AG04450 (cell line): ENCODE measurements around the gene MLC1. TPM values are rescaled to one million over a fixed set of nuclear protein-coding genes. Genes with fewer than 3 reads are reported as not detected.

ENCODE experiments used
- CTCF ChIA-PET: fragments of 300-600, 350-600 bp; formaldehyde crosslinking; extraction: SDS; loops from one replicate; lab custom pipeline; 2022; ENCODE audit warnings: antibody characterized with exemption, inconsistent platforms; lab: Charles Lee
- POLR2A ChIA-PET: fragments of 350-600 bp; formaldehyde crosslinking; extraction: SDS; loops from one replicate; lab custom pipeline; 2021; ENCODE audit warnings: antibody characterized with exemption, inconsistent platforms; lab: Yijun Ruan, JAX
- DNase-seq: peaks from one replicate; pipeline ENCODE4 v3.0.0-alpha.2; 2011; ENCODE audit warnings: low read depth, low spot score
- H3K27ac ChIP-seq: one replicate; pipeline ENCODE4 v1.5.1; 2012; ENCODE audit warnings: low read depth, low read length, control low read depth
- H3K27me3 ChIP-seq: one replicate; pipeline ENCODE4 v1.6.0; 2012; ENCODE audit warnings: low read length; ENCODE audit not compliant: control insufficient read depth, insufficient read depth
- H3K4me3 ChIP-seq: 2 replicates; pipeline ENCODE4 v1.5.1; 2011; ENCODE audit warnings: mild to moderate bottlenecking, low read depth, low read length, control low read depth
- H3K9me3 ChIP-seq: 2 replicates; pipeline ENCODE4 v1.5.1; 2012; ENCODE audit warnings: low read length; ENCODE audit not compliant: control insufficient read depth, insufficient read depth
- polyA plus RNA-seq: library from polyadenylated mRNA; depleted of rRNA; stranded (reverse); fragments of >200 nt; gene quantifications from 2 replicates; pipeline ENCODE4 v1.2.3, GENCODE V29; 2011
- TF ChIP-seq, protein P1 (sequence below): IDR thresholded peaks from 2 replicates; pipeline ENCODE4 v1.5.1; 2011; ENCODE audit warnings: low read depth, low read length, control low read depth, inconsistent platforms

The MLC1 gene
- polyA plus RNA-seq, 1 experiment: 0.27 TPM

DNA sequence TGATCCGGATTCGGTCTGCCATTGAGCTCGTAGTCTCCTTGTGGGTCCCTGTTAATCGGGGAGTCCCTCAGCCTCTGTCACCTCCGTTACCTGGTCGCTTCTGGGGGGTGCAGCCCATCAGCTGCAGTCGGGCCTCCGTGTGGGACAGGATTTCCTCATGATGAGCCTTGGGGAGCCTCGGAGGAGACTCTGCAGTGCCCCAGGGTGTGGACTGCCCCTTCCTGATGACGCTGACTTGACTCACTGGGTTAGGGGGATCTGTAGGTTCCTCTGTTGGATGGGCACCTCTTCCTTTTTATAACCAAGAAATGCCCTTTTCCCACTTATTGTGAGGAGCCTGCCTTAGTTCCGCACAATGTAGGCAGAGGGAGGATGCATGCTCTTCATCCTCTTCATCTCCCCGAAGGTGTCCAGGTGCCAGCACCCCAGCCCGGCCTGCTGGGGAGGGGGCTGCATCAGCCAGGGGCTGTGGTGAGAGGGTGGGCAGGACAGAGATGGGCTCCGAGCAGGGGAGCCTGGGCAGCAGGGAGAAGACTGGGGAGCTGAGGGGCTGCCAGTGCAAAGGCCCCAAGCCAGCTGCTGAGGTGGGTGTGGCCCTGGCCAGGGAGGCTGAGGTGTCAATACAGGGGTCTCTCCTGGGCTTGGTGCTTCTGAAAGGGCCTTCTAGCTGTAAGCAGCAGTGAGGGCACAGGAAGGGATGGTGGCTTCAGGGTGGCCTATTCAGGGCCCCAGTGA, 13.6 kb downstream of the MLC1 start:
- Histone ChIP-seq H3K4me3 (no peak overlapping the region), H3K27me3 (no peaks in the 10 kb centered on the region), H3K9me3 (no peaks in the 10 kb centered on the region), H3K27ac (no peak overlapping the region)
- TF ChIP-seq, protein P1, sequence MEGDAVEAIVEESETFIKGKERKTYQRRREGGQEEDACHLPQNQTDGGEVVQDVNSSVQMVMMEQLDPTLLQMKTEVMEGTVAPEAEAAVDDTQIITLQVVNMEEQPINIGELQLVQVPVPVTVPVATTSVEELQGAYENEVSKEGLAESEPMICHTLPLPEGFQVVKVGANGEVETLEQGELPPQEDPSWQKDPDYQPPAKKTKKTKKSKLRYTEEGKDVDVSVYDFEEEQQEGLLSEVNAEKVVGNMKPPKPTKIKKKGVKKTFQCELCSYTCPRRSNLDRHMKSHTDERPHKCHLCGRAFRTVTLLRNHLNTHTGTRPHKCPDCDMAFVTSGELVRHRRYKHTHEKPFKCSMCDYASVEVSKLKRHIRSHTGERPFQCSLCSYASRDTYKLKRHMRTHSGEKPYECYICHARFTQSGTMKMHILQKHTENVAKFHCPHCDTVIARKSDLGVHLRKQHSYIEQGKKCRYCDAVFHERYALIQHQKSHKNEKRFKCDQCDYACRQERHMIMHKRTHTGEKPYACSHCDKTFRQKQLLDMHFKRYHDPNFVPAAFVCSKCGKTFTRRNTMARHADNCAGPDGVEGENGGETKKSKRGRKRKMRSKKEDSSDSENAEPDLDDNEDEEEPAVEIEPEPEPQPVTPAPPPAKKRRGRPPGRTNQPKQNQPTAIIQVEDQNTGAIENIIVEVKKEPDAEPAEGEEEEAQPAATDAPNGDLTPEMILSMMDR: no peak
- POLR2A ChIA-PET: no interaction called here
- CTCF ChIA-PET: no interaction called here
- DNase-seq: no peak

DNA sequence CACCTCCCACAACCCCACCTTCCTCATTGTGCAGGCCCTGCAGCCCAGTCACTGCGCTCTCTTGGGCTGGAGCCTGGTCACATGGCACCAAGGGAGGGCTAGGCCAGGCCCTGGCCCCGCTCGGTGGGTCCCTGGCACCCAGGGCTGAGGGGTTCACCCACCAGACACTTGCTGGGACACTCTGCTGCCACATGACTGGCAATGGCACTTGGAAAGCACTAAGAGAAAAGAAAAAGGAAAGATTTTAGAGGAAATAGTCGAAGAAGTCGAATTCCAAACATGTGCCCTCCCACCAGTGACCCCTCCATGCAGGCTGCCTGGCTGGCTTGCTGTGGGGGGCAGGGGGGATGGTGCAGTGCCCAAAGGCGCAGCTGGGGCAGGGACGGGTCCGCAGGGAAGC, 14.9 kb downstream of the MLC1 start:
- Histone ChIP-seq H3K27me3 (peaks cover 4% of the 10 kb centered on the region), H3K9me3 (no peaks in the 10 kb centered on the region), H3K27ac (no peak overlapping the region), H3K4me3 (no peak overlapping the region)
- ChIA-PET CTCF (no interaction called here), POLR2A (interaction anchor here (0.6 kb wide), 1 partner anchor 13 kb away, joined by 3 read pairs; no protein-coding TSS in a partner anchor)
- no peak for DNase-seq
- TF ChIP-seq, protein P1: no peak

DNA sequence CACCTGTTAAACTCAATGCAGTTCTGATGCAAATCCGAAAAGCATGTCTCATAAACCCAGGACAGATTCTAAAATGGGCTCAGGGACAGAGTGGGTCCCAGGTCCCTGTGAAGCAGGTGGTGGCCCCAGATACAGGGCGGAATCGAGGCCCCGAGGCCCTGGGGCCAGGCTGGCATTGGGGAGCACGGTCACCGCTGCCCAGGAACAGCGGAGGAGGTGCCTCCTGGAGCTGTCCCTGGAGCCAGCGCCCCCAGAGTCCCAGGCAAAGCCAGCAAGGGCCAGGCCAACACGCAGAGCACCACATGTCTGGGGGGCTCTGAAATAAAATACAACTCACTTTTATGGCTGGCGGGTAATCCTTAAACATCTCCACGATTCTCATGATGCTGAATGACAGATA, 17.1 kb downstream of the MLC1 start:
- Histone ChIP-seq H3K4me3 (no peak overlapping the region), H3K27me3 (peaks cover 12% of the 10 kb centered on the region), H3K9me3 (no peaks in the 10 kb centered on the region; the same call in 1 of the 2 replicates), H3K27ac (no peak overlapping the region)
- TF ChIP-seq, protein P1: no peak
- CTCF ChIA-PET: no interaction called here
- POLR2A ChIA-PET: no interaction called here
- DNase-seq: no peak

DNA sequence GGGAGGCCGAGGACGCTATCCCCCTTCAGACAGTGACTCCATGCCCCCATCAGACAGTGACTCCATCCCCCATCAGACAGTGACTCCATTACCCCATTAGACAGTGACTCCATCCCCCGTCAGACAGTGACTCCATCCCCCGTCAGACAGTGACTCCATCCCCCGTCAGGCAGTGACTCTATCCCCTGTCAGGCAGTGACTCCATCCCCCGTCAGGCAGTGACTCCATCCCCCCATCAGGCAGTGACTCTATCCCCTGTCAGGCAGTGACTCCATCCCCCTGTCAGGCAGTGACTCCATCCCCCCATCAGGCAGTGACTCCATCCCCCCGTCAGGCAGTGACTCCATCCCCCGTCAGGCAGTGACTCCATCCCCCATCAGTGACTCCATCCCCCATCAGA, 18.0 kb downstream of the MLC1 start:
- ChIA-PET POLR2A (no interaction called here), CTCF (no interaction called here)
- no peak for DNase-seq
- TF ChIP-seq, protein P1: no peak
- no peak overlapping the region for H3K4me3 ChIP-seq
- peaks cover 4% of the 10 kb centered on the region; the same call in 1 of the 2 replicates for H3K9me3 ChIP-seq
- no peak overlapping the region for H3K27ac ChIP-seq
- H3K27me3 ChIP-seq: peaks cover 13% of the 10 kb centered on the region

DNA sequence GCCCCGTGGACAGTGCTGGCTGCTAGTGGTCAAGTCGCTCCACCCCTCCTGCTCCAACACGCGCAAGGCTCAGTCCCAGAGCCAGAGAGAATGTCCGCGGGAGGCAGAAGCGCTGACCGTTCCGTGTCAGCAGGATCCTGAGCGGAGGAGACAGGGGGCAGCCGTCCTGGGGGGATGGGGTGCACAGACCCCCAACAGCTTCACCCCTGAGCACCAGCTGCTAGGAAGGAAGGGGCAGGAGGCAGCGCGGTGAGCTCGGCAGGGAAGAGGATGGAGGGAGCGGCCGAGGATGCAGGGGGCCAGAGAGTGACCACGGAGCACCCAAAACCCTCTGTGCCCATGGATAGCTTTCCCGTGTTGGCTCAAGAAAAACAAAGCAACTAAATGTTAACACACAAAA, 20.8 kb downstream of the MLC1 start:
- Histone ChIP-seq H3K9me3 (peaks cover 4% of the 10 kb centered on the region; the same call in 1 of the 2 replicates), H3K27me3 (peaks cover 33% of the 10 kb centered on the region), H3K27ac (no peak overlapping the region), H3K4me3 (no peak overlapping the region)
- ChIA-PET POLR2A (no interaction called here), CTCF (no interaction called here)
- TF ChIP-seq, protein P1: no peak
- DNase-seq: no peak
